Jurkat, Clone E6-1 (cell line): ENCODE data around the gene IL24.
A peak's percentile ranks its signal among the peaks of the same experiment; 100 is the strongest.

Source experiments
- DNase-seq: peaks from one replicate; pipeline ENCODE4 v3.0.0-alpha.2; 2011; ENCODE audit warnings: low read depth, low spot score
- H3K4me3 ChIP-seq: 2 replicates; pipeline ENCODE4 v1.5.1; 2011; ENCODE audit warnings: mild to moderate bottlenecking, low read length, control low read depth, moderate library complexity

IL24 gene

GRCh38 chr1:206875752-206876377, 21.4 kb upstream of the IL24 start:
- H3K4me3 ChIP-seq: no peak overlapping the region
- no peak for DNase-seq

GRCh38 chr1:206878456-206878855, 18.8 kb upstream of the IL24 start:
- DNase-seq: peak; percentile 17
- H3K4me3 ChIP-seq: no peak overlapping the region

- no peak overlapping the region for H3K4me3 ChIP-seq
- no peak for DNase-seq
These were observed 16.9 kb upstream of the IL24 start for GRCh38 chr1:206880314-206880713.

GRCh38 chr1:206882555-206882954, 14.7 kb upstream of the IL24 start:
- DNase-seq: no peak
- no peak overlapping the region for H3K4me3 ChIP-seq

GRCh38 chr1:206883160-206883559, 14.1 kb upstream of the IL24 start:
- no peak overlapping the region for H3K4me3 ChIP-seq
- DNase-seq: no peak

GRCh38 chr1:206883876-206884275, 13.4 kb upstream of the IL24 start:
- H3K4me3 ChIP-seq: no peak overlapping the region
- DNase-seq: no peak

GRCh38 chr1:206885341-206886060, 11.7 kb upstream of the IL24 start:
- DNase-seq: no peak
- H3K4me3 ChIP-seq: no peak overlapping the region

GRCh38 chr1:206886831-206887230, 10.4 kb upstream of the IL24 start:
- no peak overlapping the region for H3K4me3 ChIP-seq
- no peak for DNase-seq

GRCh38 chr1:206887701-206888100, 9.5 kb upstream of the IL24 start:
- DNase-seq: no peak
- no peak overlapping the region for H3K4me3 ChIP-seq

- no peak overlapping the region for H3K4me3 ChIP-seq
- no peak for DNase-seq
These were observed 6.8 kb upstream of the IL24 start for GRCh38 chr1:206890125-206891060.

GRCh38 chr1:206891412-206891811, 5.8 kb upstream of the IL24 start:
- no peak overlapping the region for H3K4me3 ChIP-seq
- no peak for DNase-seq

GRCh38 chr1:206892351-206892984, 4.8 kb upstream of the IL24 start:
- no peak for DNase-seq
- no peak overlapping the region for H3K4me3 ChIP-seq

- no peak overlapping the region for H3K4me3 ChIP-seq
- DNase-seq: no peak
These were observed 3.9 kb upstream of the IL24 start for GRCh38 chr1:206893380-206893779.

- no peak overlapping the region for H3K4me3 ChIP-seq
- no peak for DNase-seq
These were observed 1.9 kb upstream of the IL24 start for GRCh38 chr1:206895325-206895724.

- DNase-seq: no peak
- no peak overlapping the region for H3K4me3 ChIP-seq
These were observed 1.4 kb upstream of the IL24 start for GRCh38 chr1:206895837-206896242.

- H3K4me3 ChIP-seq: no peak overlapping the region
These were observed 982 bp upstream of the IL24 start for GRCh38 chr1:206896261-206896660.

GRCh38 chr1:206898089-206898914, 1.1 kb downstream of the IL24 start:
- no peak for DNase-seq
- no peak overlapping the region for H3K4me3 ChIP-seq

More at GRCh38 chr1:206896261-206896660, 982 bp upstream of the IL24 start:
- DNase-seq: no peak

GRCh38 chr1:206898915-206899431, 1.7 kb downstream of the IL24 start:
- no peak for DNase-seq
- H3K4me3 ChIP-seq: no peak overlapping the region
